GM10847 (cell line): ENCODE data around the gene SELENOH.

Experiments
- POLR2A ChIP-seq: IDR thresholded peaks from 2 replicates; pipeline ENCODE4 v1.6.1; 2011; ENCODE audit not compliant: insufficient read length; ENCODE audit errors: extremely low read depth

Gene SELENOH

DNA sequence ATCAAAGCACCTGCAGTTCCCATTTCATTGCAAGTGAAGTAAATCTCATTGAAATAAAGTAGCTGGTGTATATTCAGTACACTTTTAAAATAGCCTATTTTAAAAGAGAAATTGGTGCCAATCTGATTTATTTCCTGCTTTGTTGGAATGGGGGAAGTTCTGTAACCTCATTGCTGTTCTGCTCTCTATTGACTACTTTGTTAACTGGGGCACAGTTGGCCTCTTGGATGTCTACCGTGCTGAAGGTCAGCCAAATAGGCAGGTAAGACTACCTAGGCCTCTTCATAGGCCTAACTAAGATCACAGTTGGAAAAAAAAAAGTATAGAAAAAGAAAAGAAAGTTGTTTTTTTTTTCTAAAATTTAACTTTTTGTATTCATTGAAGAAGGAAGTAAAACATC, 29.5 kb downstream of the SELENOH start:
- TF ChIP-seq POLR2A, result no peak

DNA sequence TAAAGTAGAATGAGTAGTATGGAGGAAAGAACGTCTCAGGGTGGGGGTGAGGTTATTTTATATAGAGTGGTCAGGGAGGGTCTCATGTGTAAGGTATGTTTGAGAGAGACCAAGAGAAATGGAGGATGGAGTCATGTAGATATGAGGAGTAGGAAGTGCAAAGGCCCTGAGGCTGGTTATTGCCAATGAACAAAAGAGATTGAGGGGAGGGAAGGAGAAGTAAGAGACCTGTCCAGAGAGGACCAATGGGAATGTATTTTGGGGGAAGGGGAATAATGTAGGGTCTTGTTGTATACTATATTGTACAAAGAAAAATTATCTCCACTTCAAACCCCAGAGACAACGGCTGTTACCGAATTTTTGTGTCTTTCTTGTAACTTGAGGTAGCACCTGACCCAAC, 30.1 kb downstream of the SELENOH start:
- no peak for TF ChIP-seq POLR2A

DNA sequence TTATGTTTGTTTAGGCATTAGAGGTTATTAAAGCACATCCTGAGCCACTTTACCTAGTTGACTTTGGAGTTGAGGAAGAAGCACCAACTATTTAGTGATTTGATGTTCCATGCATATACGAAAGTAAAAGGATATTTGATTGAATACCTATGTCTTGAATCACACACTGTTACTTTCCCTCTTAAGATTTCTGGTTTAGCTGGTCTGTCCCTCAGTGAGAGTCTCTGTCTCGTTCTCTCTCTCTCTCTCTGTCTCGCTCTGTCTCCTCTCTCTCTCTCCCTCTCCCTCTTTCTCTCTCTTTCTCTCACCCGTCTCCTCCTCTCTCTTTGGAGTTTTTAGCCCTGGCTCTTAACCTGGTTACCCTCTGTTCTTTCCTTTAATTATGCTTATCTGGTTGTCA, 31.3 kb downstream of the SELENOH start:
- TF ChIP-seq POLR2A, result no peak

DNA sequence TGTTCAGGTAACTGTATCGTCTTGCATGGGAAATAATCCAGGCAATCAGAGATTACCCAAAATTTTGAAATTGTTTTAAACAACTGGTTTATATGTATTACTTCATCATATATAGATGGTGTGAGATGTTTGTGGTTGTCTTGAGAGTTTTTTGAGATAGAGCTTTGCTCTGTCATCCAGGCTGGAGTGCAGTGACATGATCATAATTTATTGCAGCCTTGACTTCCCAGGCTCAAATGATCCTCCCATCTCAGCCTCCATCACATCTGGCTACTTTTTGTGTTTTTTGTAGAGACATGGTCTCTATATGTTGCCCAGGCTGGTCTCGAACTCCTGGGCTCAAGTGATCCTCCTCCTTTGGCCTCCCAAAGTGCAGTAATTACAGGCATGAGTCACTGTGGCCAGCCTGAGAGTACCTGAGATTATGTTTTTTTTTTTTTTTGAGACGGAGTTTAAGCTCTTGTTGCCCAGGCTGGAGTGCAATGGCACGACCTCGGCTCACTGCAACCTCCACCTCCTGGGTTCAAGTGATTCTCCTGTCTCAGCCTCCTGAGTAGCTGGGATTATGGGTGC, 31.8 kb downstream of the SELENOH start:
- TF ChIP-seq POLR2A, result no peak

DNA sequence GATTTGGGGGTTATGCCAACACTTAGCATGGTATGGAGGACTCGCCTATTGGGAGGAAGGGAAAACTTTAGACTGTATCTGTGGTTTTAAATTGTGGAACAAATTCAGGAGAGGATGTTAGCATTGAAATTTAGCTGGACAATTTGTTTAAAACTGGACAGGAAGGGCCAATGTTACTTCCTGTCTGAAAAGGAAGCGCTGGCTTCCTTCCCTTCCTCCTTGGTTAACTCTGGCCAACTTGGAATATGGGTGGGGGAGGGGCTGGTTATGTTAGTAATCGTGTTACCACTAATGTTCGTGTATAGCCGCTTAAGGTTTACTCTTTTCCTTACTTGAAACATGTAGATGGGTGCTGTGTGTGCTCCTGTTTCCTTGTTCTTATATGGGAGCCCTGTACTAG, 34.2 kb downstream of the SELENOH start:
- no peak for TF ChIP-seq POLR2A

DNA sequence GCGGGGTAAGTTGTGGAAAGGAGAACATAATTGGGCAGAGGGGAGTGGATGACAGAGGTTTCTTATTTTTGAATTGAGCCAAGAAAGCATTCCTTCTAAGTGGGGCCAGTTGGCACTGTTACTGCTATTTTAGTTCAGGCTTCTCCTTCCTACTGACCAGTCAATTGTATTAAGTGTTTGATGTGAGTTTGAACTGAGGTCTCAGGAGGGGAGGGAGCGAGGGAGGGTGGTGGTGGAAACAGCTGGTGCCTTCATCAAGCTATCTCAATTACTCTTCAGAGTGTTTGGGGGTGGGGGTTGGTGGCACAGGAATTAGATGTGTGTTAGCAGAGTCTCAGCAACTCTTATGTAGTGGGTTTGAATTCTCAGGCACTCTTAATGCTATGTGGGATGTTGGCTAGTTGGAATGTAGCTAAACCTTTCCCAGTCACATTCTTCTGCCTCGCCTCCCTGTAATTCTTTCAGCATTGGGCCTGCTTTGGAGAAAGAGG, 34.8 kb downstream of the SELENOH start:
- no peak for TF ChIP-seq POLR2A

DNA sequence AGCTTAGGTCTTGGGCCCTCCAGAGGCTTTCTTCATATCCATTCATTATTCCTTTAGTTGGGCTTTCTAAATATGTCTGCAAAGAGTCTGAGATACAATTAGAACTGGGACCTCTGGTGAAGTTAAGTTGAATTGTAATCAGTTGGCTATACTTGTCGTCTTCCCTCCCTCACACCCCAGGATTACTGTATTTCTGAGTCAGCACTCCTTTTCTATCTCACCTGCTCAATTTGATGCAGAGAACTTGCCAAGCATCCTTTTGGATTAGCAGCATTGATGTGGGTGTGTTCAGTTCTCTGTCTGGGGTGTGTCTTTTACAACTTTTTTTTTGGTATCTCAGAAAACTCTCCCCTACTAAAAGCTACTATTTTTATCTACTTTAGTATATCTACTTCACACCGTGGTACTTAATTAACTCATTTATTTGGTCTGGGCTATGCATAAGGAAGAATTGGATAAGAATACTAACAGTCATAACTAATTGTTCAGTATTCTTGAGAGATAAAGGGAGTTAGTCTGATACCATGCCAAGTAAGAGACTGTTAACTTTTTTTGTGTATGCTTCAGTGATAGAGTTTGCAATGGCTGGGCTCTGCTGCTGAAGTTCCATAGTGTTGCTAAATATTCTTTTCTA, 35.4 kb downstream of the SELENOH start:
- TF ChIP-seq POLR2A, result no peak

DNA sequence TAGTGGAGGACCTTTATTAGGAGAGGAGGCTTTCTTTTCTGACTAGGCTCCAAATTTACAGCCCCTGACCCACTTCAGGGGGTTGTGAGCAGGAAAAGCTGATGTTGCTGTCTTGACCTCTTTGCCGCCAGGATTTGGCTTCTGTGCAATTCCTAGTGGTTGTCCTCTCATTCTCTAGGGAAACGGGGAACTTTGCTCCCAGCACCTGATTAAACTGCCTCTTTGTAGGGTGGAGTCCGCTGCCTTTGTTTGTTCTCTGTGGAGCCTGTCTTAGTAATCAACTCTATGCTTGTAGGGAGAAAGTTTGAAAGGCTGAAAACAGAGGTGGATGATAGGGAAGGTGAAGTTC, 36.7 kb downstream of the SELENOH start:
- no peak for TF ChIP-seq POLR2A

DNA sequence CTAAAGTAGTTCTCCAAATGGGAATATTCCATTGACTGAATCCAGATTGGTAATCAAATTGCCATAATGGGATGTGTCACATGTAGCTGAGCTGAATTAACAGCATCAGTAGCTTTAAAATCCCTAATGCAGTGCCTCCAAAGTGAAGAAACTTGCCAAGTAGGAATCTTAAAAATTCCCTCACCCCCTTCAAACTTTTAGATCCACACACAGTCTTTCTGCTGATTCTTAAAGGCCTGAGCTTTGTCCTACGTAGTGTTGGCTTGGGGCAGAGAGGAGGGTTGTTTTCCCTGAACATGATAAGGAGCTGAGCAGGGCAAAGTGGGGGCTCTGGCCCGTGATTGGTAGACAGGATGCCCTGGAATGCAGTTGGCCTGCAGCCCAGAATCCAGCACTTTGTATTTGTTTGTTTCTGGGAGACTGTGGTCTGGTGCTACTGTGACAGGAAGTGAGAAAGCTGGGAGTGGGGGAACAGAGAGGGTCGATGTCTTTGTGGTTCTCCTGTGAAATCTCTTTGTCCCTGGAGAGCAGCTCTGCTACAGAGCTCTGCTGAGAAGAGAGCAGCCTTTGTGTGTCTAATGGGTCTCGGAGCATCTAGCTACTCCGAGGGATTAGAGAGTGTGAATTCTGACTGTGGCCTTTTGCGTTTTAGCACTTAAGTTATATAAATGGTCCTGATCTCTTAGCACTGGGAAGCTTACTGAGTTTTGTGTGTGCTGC, 37.2 kb downstream of the SELENOH start:
- no peak for TF ChIP-seq POLR2A

DNA sequence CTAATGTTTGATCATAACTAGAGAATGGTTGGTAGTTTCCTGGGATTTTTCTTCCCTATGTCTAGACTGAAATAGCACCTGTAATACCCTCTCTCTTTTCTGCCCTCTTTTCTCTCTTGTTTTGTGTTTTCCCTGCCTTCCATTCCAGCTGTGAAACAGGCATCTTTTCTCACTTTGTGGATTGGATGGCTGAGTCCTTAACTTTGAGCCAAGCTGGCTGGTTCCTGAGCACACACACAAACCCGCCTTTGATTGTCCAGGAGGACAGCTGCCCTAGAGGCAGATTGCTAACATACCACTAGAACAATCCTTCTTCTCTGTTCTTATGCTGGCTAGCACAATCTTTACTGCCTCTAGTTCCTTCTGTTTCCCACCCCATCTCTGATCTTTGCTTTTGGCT, 38.0 kb downstream of the SELENOH start:
- no peak for TF ChIP-seq POLR2A

DNA sequence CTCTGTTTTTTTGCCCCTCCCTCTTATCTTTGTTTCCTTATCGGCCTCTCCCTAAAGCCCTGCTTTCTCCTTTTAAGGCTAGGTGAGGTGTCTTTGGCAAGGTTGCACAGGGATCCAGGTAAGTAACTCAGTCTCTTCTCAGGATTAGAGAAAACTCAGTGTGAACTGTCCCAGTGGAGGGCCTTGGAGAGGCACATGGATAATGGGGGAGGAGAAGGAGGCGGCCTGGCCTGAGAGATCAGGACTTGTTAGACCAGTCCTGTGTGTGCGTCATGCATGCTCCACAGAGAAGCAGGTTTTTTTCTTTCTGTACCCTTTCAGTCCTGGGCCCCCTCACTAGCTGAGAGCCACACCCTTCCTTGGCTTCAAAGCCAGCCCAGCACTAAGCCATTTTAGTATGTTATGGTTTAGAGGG, 40.2 kb downstream of the SELENOH start:
- TF ChIP-seq POLR2A, result no peak

DNA sequence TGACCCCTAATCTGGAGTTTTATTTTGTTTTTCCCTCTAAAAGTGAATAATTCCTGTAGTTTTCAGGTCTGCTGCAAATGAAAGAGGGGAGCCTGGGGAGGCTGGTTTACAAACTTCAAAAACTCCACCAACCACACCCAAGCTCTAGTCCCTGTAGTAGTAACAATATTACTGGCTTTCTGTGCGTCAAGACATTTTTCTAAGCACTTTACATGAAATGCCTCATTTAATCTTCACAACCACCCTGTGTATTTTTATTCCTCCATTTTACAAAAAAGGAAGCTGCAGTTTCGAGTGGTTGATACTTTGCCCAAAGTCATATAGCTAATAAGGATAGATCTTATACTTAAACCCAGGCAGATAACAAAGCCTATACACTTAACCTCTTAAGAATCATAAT, 43.8 kb downstream of the SELENOH start:
- no peak for TF ChIP-seq POLR2A

DNA sequence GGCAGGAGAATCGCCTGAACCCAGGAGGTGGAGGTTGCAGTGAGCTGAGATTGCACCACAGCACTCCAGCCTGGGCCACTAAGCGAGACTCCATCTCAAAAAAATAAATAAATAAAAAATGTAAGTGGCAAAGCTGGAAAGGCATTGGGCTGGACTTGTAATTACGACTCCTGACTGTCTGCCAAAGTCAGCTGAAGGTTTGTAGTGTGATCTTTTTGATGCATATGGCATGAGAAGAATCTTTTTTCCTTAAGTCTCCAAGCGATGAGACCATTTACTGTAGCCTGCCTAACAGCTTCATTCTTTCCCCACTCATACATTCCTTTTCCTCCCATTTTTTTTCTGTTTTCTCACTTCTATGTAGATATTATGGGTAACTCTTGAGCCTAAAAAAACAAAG, 45.1 kb downstream of the SELENOH start:
- no peak for TF ChIP-seq POLR2A

DNA sequence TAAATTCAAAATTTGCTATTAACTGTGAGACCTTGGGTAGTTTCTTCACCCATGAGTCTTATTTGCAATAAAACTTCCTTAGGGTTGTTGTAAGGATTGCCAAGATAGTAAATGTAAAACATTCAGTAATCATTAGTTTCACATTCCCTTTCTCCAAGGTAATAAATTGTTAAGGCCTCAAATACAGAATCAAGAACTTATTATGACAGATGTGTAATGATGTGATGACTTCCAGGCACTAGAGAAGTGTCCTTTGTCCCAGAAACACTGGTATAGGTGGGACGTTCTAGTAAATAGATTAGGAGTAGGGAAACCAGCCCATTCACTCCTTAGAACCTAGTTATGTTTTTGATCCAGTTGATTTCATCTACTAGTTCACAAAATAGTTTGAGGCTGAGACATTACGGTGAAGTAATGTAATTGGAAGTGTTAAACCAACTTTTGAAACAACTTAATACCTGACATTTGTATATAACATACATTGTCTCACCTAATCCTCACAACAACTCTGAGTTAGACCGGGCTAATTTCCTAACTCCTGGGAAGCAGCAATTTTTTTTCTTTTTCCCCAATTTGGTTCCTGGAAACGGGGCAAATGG, 45.8 kb downstream of the SELENOH start:
- no peak for TF ChIP-seq POLR2A

DNA sequence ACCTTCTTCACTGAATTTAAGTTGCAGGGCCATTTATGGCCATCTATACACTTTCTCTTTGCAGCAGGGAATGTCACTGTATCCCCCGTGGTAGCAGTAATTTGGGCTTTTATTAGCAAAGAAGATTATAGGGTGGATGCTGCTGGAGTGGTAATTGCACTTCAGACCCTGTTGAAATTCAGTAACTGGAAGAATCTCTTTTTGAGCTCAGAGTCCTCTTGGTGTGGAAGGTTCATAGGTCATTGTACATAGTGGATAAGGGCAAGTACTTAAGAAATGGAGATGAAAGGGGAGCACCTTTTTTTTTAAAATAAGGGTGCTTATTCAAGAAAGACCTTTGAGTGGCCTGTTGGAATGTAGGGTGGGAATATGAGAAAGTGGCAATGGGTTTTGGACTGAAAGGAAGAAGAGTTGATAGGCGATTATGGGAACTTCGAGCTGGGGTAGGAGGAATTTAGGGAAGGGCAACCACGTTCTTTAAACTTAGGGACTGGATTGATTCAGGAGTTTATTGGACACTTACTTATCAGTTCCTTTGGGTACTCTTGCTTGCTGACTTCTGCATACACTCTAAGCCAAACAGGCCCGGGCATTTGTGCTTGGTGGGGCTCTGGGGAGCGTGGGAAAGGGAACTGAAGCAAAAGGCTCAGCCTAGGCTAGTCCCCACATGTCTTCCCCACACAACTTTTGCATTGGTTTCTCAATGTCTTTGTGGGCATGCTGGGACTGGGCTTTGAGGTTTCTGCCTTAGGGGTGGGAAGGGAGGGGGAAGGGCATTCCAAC, 46.8 kb downstream of the SELENOH start:
- no peak for TF ChIP-seq POLR2A
